A549 treated with CpdA at 1 μM for 4 hours (cell line): ENCODE measurements around the gene DUSP15. TPM values are rescaled to one million over a fixed set of nuclear protein-coding genes. Genes with fewer than 3 reads are reported as not detected.

Experiments
- total RNA-seq: library from RNA; stranded (reverse); fragments of 200-300 nt; extraction: Qiagen RNA extraction; gene quantifications from 5 replicates; pipeline ENCODE4 v1.2.3, GENCODE V29; 2022; ENCODE audit warnings: low read depth

The DUSP15 gene, protein sequence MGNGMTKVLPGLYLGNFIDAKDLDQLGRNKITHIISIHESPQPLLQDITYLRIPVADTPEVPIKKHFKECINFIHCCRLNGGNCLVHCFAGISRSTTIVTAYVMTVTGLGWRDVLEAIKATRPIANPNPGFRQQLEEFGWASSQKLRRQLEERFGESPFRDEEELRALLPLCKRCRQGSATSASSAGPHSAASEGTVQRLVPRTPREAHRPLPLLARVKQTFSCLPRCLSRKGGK
- total RNA-seq: 0.64 to 1.5 TPM (median 1.1 TPM) in 5 replicates

DNA sequence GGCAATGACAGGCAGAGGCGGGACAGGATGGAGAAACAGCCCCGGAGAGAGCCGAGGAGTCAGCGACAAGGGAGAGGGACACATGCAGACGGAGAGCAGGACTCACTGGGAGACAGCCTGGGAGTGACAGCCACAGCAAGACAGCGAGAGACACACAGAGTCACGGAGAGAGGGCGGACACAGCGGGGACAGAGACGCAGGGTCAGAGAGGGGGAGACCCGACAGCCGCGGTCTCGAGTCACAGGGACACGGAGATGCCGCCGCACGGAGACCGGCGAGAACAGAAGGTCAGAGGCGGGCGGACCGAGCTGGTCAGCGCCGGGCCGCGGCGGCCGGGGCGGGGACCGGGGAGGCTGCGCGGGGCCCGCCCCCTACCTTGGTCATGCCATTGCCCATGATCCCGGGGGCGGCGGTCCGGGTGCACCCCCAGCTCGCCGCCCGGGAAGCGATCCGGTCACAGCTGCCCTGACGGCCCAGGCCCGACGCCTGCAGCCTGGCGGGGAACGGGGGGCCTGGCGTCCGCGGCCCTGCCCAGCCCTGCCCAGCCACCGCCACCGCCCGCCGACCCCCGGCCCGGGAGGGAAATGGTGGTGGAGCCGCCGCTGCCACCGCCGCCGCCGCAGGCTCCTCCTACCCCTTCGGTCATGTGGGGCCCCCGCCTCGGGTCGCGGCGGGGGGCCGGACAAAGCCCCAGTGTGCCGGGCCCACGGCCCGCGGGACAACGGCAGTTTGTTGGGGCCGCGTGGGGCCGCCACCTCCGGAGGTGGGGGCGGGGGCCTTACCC lies at the start of gene DUSP15, which contains the start of gene TTLL9:
Gene DUSP15 (minus strand): TSS at position 586 of the 784 bp plus-strand sequence. CDS start 190 bp downstream, at position 396.
Gene TTLL9 (plus strand): TSS at position 693 of the 784 bp plus-strand sequence. CDS start 493 bp downstream, outside the sequence.

DNA sequence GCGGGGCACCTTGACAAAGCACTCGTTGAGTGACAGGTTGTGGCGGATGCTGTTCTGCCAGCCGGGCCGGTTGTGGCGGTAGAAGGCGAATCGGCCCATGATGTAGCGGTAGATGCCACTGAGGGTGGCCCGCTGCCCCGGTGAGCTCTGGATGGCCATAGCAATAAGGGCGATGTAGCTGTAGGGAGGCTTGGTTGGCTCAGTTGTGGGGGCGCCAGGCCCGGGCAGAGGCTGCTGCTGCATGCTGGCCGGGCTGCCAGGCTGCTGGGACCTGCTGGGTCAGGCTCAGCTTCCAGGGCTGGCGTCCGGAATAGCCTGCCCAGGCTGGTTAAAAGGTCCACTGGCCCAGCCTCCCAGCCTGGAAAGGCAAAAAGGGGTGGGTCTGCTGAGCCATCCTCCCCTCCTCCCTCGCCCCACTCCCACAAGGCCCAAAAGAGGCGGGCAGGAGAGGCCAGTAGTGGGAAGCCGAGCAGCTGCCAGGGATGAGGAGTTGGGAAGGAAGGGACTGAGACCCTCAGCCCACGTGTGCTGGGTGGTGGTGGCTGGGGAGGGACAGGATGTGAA lies 24.9 kb downstream of the DUSP15 start, which contains the start of gene FOXS1:
Gene FOXS1 (minus strand): TSS at position 305 of the 564 bp plus-strand sequence. CDS start 62 bp downstream, at position 243.

DNA sequence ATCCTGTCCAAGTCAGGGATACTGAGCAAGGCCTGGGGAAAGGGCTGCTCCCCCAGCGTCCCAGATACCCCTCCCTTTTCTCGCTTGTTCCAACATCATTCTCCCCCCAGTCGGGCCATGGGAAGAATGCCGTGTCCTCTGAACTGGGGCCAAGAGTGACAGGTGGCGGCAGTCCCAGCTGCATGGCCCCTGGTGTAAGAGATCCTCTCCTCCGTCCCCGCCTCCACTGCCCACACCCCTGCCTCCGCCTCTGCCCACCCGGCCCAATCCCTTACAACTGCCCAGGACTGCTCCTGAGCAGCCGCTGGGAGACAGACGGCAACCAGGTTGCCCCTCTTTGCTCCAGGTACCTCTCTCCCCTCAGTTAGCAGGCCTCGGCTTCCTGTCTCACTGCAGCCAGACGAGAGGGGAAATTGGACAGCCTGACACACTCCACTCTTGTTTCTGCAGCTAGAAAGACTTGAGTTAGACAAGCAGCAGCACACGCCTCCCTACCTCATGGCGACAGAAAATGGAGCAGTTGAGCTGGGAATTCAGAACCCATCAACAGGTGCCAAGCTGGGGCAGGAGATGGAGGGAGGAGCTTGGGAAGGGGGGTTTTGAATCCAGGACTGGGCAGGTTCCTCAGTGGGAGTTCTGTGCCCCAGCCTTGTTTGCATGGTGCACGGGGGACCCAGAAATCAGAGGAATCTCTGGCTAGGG lies 51.1 kb downstream of the DUSP15 start, which contains the start of gene MYLK2:
Gene MYLK2 (plus strand): TSS at position 274 of the 702 bp plus-strand sequence. CDS start 225 bp downstream, at position 499.

Other genes with a start within 250 kb of the DUSP15 start
- gene COX4I2, start 232.6 kb downstream of the DUSP15 start, total RNA-seq: not detected in 5 replicates
- gene BCL2L1, start 147.7 kb downstream of the DUSP15 start, total RNA-seq: 135 to 153 TPM (median 148 TPM) in 5 replicates
- 100 to 117 TPM (median 107 TPM) in 5 replicates for gene TPX2, start 131.2 kb downstream of the DUSP15 start, total RNA-seq
- gene MYLK2, start 51.2 kb downstream of the DUSP15 start, total RNA-seq: 0.61 to 0.87 TPM (median 0.66 TPM) in 5 replicates
- 0.62 to 1.8 TPM (median 1.2 TPM) in 5 replicates for gene FOXS1, start 24.9 kb downstream of the DUSP15 start, total RNA-seq
- gene TTLL9, start 107 bp upstream of the DUSP15 start, total RNA-seq: 0.06 to 0.20 TPM in 2 of 5 replicates, not detected in the others
- gene PDRG1, start 81.5 kb upstream of the DUSP15 start, total RNA-seq: 29.2 to 36.5 TPM (median 34.3 TPM) in 5 replicates
- gene XKR7, start 97.6 kb upstream of the DUSP15 start, total RNA-seq: under 0.01 to 0.02 TPM in 2 of 5 replicates, not detected in the others
- 0.42 to 0.92 TPM (median 0.50 TPM) in 5 replicates for gene CCM2L, start 139.9 kb upstream of the DUSP15 start, total RNA-seq
- gene HCK, start 181.7 kb upstream of the DUSP15 start, total RNA-seq: 0.06 to 0.14 TPM (median 0.10 TPM) in 4 of 5 replicates, not detected in the other
- 36.5 to 40.8 TPM (median 38.8 TPM) in 5 replicates for gene TM9SF4, start 239.2 kb upstream of the DUSP15 start, total RNA-seq